Stomach (tissue), 4 donors: Measurements from ENCODE around the gene NRAP.

Source experiments
- EP300 ChIP-seq: sonication (generic); formaldehyde crosslinking; IDR thresholded peaks from one replicate; pipeline ENCODE4 v1.6.1; 2017; ENCODE audit warnings: antibody characterized with exemption
- TF ChIP-seq, protein P1 (sequence below), 7 experiments: fragments of 450-650 bp in 4 of 7; fragments of 200-600 bp in 3 of 7; sonication (generic) in 3 of 7; IDR thresholded peaks; one replicate each; pipeline ENCODE4 v1.5.1; 2016 to 2019; ENCODE audit warnings: antibody characterized with exemption in 7 of 7, control low read depth in 2 of 7, mild to moderate bottlenecking in 1 of 7

DNA sequence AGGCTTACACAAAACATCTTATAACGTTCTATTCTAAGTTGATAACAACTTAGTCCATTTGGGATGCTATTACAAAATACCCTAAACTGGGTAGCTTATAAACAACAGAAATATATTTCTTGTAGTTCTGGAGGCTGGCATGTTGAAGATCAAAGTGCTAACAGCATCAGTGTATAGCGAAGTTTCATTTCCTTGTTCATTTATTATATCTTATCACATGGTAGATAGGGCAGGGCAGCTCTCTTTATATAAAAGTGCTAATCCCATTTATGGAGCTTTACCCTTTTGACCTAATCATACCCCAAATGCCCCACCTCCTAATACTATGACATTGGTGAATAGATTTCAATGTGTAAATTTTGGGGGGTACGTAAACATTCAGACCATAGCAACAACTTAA, 22.2 kb upstream of the NRAP start:
- TF ChIP-seq, protein P1, sequence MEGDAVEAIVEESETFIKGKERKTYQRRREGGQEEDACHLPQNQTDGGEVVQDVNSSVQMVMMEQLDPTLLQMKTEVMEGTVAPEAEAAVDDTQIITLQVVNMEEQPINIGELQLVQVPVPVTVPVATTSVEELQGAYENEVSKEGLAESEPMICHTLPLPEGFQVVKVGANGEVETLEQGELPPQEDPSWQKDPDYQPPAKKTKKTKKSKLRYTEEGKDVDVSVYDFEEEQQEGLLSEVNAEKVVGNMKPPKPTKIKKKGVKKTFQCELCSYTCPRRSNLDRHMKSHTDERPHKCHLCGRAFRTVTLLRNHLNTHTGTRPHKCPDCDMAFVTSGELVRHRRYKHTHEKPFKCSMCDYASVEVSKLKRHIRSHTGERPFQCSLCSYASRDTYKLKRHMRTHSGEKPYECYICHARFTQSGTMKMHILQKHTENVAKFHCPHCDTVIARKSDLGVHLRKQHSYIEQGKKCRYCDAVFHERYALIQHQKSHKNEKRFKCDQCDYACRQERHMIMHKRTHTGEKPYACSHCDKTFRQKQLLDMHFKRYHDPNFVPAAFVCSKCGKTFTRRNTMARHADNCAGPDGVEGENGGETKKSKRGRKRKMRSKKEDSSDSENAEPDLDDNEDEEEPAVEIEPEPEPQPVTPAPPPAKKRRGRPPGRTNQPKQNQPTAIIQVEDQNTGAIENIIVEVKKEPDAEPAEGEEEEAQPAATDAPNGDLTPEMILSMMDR (IDR thresholded peaks at IDR 0.05), result no peak
- TF ChIP-seq EP300, result no peak
